GM19372 (cell line): ENCODE measurements around the gene BCAS3.

ENCODE experiments used
- ATAC-seq: cut with Tn5 transposase; IDR thresholded peaks from one replicate; pipeline ENCODE4 v1.9.1; 2021; ENCODE audit warnings: mild to moderate bottlenecking, low read depth, moderate library complexity; ENCODE audit not compliant: unreplicated experiment

BCAS3 gene

GRCh38 chr17:61299517-61300513 lies 622.2 kb downstream of the BCAS3 start:
- ATAC-seq = no peak

GRCh38 chr17:61302953-61303816 lies 625.5 kb downstream of the BCAS3 start:
- ATAC-seq = no peak

- ATAC-seq = no peak
Measured at GRCh38 chr17:61303817-61304096, 626.1 kb downstream of the BCAS3 start.

GRCh38 chr17:61305024-61305423 lies 627.4 kb downstream of the BCAS3 start:
- ATAC-seq = no peak

GRCh38 chr17:61306003-61306402 lies 628.4 kb downstream of the BCAS3 start:
- ATAC-seq = no peak

- ATAC-seq = no peak
Measured at GRCh38 chr17:61307905-61308886, 630.5 kb downstream of the BCAS3 start.

DNA sequence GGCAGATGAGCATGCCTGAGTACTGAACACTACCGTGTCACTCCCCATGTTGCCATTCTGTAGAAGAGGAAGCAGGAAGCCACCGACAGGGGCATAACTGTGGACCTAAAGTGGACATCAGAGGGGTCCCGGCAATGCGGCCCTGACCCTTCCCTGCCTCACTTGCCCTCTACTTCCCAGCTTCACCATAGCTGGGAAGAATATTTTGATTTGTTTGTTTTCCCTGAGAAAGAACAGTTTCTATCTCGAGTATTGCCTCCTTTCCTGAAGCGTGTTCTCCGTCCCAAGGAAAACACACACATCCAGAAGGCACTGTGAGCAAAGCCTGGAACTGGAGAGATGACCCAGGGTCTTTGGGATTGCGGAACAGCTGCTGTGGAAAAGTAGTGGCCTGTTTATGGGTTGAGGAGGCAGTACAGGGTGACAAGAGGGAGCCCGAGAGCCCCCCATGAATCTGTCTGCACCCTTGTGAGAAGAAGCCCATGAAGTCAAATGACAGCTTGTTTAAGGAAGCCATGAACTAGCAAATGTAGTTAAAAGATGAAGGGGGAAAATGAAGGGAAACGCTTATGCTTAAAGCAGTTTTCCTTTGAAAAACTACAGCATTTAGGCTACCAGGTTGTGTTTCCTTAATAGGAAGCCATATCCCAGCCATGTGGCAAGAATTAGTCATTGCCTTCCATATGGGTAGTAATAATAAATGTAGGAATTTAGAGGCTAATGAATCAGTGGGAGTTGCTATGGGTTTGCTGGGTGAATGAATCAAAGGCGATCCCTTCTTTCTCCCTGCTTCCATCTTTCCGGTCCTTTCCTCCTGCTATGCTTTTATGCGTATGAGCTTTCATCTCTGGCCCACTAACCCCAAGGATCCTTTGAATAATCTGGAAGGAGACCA lies 632.0 kb downstream of the BCAS3 start:
- ATAC-seq = no peak

DNA sequence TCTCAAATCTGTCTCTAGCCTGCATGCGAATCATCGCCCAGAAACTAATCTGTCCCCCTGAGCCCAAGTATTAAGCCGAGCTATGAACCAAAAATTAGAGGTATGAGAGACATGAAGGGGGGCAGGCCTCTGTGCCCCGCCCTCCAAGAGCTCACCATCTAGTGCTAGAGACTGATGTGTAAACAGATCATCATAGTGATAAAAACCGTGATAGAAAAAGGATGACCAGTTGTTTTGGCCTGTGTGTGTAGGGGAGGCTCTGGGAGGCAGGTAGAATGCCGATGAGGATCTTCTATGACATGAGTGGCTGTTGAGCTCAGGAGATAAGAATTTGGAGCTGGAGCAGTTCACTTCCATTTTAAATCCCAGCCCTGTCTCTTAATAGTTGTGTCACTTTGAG lies 632.9 kb downstream of the BCAS3 start:
- ATAC-seq = no peak

GRCh38 chr17:61312406-61313295 lies 635.0 kb downstream of the BCAS3 start:
- no peak for ATAC-seq

GRCh38 chr17:61313461-61314326 lies 636.0 kb downstream of the BCAS3 start:
- ATAC-seq = no peak

DNA sequence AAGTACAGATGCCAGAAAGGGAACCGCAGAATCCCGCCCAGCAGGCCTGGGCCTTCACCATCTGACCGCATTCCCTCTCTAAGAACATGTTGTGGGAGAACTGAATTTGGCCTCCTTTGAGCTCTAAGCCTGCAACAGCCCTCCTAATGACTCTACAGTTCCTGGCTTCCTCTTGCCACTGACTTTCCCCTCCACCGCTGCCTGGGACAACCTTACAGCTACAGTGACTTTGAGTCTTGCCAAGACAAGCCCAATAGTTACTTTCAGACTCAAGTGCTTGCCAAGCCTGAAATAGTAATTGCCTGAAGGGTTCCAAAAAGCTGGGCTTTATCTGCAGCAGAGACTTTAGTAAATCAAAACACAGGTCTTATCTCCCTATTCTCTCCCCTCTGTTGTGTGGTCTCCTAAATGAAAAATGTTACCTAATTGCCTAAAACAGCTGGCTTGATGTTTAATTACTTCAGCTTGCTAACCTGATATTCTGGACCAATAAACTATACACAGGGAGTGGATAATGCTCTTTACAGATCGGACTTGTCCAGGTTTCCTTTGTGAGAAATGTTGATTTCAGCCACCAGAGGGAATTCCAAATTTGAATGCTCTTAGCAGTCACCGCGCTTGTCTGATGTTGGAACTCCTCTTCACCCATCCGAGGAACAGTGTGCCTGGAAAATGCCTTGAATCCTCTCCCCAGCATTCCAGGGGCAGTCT lies 636.9 kb downstream of the BCAS3 start:
- ATAC-seq = no peak

GRCh38 chr17:61316633-61317032 lies 639.0 kb downstream of the BCAS3 start:
- no peak for ATAC-seq

GRCh38 chr17:61317779-61318178 lies 640.1 kb downstream of the BCAS3 start:
- ATAC-seq = no peak

DNA sequence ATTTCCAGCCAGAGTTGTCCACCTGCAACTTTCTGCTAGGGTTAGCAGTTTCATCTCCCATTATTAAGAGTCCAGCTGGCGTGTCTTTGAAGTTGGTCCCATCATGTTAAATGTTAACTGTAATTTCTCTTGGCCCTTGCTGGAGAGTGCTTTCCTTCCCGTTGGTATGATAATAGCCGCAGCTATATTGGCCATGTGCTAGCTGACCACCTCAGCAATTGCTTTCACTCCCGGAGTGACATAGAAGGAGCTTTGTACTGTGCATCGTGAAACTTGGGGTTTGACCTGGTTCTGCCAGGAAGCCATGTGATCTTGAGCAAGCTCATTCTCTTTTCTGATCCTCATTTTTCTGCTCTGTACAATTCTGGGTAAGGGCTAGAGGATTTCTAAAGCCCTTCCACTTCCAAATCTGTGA lies 641.0 kb downstream of the BCAS3 start:
- no peak for ATAC-seq

DNA sequence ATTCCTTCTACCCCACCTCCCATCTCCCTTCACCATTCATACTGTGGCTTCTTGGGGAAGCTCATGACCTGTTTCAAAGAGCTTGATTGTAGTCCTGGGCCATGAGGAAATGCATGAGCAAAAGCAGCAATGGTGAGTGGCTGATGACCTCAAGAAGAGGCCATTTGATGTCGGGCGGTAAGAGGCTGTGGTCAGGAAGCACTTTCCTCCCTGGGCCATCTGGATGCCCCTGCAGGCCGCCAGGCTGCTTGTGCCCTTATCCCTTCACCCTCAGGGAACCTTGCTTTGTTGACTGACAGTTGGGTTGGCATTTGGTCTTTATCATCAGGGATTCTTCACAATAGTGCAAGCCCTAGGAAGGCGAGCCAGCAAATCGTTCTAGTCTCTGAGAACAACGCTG lies 643.7 kb downstream of the BCAS3 start:
- no peak for ATAC-seq

GRCh38 chr17:61322325-61323002 lies 644.8 kb downstream of the BCAS3 start:
- no peak for ATAC-seq
